ELF-1 (cell line): ENCODE measurements around the gene OSBPL10.
A peak's percentile ranks its signal among the peaks of the same experiment; 100 is the strongest.
"Not testable (repeated sequence)": the region's sequence is repeated elsewhere in the genome, so short reads cannot be mapped to it uniquely, and the experiment has no call there.

Experiments
- DNase-seq: peaks from one replicate; pipeline ENCODE4 v3.0.0-alpha.2; 2016; ENCODE audit warnings: low read depth, low spot score

OSBPL10 gene

DNA sequence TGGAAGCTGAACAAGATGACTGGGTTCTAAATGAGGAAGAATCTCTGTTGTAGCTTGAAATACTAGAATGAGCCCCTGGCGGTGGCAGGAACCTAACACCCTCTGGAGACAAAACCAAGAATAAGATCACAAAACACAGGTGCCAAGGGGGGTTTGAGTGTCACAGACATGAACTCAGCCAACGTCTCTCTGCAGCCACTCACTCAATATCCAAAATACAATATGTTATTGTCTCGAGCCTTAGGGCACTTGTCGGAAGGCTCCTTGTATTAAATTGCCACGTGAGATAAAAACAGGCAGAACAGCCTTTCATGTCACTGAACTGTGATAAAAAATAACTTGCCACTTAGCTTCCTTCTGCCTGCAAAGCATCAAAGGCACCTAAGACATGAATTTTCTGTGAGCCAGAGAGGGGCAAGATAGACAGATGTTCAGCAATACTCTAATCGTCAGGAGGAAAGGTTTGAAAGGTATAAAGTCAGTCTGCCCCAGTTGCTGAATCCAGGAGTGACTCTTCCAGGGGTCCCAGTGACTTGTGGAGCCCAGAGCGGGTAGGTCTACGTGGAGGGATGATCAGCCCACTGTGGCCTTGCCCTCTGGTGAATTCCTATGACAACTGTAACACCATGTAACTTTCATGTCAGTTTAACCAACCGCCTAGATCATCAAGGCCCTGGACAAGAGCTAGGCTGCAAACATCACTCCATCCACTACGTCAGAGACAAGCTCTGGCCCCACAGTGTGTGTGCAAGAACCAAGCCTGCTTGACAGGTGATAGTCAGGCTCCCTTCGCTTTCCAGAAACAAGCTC, 165.2 kb downstream of the OSBPL10 start:
- DNase-seq = no peak

DNA sequence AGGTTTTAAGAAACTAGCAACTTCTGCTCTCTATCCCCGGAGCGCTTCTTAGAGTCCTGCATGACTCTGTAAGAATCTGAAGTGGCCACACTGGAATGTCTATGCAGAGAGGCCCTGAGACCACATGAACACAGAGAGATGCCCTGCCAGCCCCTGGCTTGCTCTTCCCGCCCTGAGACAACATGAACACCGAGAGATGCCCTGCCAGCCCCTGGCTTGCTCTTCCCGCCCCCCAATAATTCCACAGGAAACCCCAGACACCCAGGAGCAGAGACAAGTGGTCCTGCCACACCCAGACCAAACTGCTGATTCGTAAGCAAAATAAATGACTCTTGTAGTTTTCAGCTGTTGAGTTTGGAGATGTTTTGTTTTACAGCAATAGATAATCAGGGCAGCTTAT, 166.1 kb downstream of the OSBPL10 start:
- no peak for DNase-seq

DNA sequence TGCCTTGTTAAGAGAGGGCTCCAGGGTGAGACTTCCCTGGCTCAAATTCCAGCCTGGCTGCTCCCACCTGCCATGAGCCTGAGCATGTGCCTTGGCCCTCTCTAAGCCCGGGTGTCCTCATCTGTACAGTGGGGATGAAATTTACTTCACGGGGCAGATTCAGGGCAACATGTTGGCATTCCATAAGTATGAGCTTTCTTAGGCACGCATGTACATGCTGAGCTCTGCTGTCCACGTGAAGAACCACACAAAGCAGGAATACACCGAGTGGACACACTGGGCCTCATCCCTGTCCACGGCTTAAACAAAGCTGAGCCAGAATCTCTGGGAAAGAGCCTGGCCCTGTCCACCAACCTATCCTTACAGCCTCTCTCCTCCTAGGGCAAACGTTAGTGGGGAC, 167.4 kb downstream of the OSBPL10 start:
- no peak for DNase-seq

DNA sequence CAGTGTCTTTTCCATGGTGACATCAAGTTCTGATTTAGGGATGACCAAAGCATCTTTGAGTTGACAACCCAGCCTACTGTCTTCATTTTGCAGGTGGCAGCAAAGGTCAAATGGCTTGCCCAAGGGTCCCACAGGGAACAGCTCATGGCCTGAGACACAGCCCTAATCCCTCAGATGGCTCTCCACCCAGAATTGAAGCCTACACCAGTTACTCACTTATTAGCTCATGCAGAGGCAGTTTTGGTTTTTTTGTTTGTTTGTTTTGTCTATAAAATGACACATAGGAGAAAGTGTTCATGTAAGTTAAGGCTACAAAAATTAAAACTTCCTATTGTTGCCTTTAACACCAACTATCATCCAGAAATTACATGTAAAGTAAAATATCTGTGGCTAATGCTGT, 167.9 kb downstream of the OSBPL10 start:
- DNase-seq = no peak

DNA sequence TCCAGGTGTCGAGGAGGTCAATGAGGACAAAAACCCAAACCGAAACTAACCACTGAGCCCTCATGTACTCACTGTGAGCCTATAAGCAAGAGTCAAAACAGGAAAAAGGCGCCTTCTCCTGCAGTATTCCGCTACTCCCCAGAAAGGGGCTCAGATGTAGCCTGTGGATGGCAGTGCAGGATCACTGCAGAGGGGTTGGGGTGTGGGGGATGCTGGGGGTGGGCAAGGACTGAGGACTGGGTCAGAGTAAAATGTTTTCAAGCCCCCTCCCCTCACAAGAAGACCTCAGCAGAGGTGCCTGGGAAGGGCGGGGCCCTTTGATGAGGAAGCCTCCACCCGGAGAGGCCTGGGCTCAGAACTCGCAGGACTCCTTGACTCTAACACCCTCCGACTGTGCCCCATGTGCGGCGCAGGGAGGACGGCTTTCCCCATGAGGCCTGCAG, 170.1 kb downstream of the OSBPL10 start:
- peak; percentile 14 for DNase-seq

DNA sequence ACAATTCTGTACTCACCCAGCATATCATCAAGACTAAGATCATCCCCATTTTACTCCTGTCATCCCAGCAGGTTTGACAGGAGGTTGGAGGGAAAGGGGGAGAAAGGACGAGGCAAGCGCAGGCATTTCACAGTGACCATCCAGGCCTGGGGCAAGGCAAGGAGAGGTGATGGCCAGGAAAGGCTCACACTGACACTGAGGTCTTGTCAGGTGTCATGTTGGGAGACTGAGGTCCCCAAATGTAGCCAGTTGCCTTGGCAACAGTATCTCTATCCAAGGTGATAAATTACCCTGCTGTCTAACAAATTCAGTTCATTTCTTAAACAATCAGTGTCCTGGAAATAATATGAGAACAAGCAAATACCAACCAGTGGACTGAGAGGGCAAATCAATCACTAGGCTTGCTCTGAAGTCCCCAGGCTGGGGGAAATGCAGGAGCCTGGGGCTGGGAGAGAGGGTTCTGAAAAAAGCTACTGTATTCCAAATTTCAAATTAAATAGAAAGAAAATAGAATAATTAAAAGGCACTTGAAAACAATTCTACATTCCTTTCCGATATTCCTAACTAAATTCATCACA, 172.8 kb downstream of the OSBPL10 start:
- DNase-seq = no peak

DNA sequence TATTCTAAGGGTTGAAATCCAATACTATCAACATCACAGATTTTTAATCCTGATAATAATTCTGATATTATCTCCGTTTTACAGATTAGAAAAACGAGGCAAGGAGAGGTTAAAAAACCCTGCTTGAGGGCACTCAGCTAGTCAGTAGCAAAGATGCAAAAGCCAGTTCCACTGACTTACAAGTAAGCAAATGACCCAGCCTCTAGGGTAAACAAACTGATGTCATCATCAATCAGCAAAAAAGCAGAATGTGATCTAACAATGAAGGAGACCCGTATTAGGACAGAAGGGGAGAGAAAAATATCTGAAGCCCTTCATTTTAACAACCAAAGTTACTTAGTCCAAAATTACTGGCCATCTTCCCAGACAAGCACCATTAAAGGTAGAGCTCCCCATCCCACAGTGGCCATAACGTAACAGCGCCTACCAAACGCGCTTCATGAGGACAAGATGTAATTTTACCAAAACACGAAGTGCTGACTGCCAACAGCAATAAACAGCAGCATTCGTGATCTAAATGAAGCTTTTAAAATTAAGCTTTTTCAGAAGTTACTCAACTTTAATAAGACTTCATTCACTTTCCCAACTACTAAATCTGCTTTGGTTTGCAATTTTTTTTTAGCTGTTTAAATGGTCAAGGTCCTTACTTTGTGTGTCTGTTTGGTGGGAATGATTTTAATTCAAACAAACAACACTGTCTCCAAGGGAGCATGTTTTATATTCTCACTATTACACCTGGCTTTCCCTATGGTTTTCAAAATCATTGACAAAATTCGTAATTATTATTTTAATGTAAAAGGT, 176.6 kb downstream of the OSBPL10 start:
- DNase-seq = peak; percentile 23

DNA sequence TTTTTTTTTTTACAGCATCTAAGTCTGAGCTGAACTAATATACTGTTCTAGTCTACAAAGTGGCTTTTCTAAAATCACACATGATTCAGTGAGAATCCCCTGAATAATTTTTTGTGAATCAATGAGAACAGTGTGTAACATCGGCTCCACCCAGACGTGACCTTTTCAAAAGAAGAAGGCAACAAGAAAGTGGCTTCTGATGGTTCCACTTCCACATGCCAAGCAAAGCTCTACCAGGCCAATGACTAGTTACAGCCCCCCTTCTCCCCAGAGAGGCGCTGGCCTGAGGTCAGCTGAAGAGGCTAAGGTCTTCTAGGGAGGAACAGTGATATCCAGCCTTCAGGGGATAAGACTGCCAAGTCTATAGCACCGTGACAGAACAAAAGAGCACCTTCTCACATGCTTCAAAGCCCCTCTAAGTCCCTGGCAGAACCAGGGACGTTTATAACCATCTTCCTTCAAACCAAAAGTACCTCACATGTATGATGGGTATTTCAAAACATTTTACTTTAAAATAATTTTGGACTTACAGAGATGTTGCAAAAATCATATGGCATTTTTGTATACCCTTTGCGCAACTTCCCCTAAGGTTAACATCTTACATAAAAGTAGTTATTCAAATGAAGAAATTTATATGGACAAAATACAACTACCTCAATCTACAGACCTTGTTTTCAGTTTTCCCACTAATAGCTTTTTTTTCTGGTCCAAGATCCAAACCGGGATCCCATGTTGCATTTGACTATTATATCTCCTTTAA, 177.9 kb downstream of the OSBPL10 start:
- DNase-seq = no peak

DNA sequence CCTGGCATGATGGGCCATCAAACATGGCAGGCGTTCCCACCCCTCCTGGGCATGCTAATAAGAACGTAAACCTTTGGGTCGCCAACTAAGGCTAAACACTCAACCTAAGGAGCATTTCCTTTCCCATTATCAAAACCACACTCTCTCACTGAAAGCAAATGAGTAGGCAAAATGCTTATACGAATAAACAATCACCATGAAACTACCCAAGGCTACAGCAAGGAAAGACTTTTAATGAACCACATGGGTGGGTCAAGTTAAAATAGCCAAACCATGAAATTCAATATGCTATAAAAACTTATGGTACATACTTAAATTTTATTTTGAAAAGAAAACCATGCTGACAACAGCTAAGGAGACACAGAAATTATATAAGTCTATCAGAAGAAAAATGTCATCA, 180.6 kb downstream of the OSBPL10 start:
- no peak for DNase-seq

DNA sequence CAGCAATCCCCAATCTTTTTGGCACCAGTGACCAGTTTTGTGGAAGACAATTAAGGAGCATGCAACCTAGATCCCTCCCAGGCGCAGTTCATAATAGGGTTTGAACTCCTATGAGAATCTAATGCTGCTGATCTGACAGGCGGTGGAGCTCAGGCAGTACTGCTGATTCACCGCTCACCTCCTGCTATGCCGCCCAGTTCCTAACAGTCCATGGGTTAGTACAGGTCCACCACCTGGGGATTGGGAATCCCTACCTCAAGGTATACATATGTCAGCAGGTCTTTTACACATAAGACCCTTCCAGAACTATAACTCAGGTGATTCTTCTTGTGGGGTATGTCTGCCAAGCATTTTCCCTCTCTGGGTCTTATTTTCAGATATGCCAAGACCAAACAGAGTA, 182.2 kb downstream of the OSBPL10 start:
- DNase-seq = no peak

DNA sequence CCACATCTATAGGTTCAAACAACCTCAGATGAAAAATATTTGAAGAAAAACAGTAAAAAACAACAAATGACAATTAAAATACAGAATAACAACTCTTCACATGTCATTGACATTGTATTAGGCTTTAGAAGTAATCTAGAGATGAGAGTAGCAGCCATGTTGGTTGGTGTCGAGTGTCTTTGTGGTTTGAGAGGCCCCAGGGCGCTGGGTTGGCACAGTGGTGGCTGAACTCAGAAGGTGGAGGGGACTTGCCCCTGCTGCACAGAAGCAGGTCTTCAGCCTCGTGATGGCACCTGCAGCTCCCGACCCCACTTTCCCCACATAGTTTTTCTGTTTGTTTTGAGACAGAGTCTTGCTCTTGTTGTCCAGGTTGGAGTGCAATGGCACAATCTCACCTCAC, 187.2 kb downstream of the OSBPL10 start:
- DNase-seq = no peak

DNA sequence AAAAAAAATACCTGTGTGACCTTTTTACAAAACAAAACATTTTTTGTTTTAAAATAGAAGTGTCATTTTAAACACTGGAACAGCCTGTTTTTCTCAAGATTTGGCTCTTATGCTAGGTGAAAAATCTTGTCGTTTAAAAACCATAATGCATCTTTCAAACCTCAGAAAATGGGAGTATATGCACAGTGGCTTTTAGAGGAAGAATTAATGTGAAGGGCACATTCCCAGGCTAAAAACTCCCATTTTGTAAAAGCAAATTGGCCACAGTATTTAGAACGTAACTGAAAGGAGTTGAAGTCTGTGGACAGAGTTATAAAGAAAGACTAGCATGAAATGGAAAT, 190.0 kb downstream of the OSBPL10 start:
- no peak for DNase-seq

DNA sequence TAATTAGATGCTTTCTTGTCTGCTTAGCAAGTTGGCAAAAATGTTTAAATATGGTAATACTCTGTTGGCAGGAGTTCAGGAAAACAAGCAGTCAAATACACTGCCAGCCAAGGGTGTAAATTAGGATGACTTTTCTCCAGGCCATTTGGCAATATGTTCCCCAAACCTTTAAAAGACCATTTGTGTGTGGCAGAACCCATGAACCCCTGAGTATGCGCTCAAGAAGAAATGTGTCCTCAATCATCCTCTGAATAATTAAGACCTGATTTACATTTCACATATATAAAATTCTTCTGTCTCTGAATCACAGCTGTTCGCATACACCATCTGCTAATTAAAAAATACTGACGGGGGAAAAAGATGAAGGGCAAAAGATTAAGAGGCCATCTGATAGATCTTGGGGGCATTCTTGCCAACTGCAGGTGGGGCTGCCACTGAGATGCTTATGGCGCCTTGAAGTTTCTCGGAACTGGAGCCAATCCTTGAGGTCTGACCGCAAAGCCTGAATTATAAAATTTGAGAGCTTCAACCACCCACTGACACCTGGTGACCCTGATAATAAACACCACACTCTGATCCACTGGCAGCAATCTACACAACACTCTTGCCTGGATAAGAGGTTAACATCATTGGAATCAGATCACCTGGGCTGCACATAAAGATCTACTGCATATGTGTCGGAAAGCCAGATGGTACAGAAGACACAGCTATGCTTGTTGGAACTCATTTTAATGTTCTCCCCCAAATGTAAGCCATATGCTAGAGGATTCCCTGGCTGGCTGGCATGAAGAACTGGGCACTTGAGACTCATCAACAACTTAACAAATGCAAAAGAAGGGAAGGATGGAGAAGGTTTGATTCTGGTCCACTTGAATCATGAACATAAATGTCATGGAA, 190.6 kb downstream of the OSBPL10 start:
- DNase-seq = no peak

DNA sequence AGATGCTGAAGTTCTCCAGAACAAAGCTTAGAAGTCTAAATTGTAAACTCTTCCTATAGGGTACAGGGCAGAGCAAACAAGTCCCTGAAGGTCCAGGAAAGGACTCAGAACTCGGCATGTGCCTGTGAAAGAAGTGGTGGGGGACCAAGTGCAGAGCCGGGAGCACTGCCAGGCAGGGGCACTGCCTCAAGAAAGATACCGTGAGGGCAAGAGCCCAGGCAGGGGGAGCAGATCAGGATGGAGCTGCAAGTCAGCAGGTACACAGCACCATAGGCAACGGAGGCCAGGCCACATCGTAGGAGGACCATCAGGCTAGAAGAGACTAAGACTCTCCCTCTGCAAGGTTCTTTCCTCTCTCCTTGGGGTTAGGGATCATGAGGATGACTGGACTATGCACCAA, 191.6 kb downstream of the OSBPL10 start:
- DNase-seq = no peak

DNA sequence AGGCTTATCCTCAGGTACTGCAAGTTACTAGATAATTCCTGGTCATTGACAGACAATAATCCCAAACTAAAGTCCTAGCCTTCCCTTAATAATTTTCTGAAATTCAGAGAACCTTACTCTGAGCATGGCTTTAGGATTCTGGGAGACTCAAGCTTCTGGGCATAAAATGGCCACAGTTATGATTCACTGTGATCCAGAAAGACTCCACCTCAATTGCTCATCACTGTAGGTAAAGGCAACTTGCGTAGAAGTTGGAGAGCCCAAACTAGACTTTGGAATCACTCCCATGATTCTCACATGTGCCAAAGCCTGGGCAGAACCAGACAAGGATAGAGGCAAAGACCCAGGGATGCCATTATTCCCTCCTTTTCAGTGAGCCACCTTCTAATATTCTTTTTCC, 195.3 kb downstream of the OSBPL10 start:
- no peak for DNase-seq

DNA sequence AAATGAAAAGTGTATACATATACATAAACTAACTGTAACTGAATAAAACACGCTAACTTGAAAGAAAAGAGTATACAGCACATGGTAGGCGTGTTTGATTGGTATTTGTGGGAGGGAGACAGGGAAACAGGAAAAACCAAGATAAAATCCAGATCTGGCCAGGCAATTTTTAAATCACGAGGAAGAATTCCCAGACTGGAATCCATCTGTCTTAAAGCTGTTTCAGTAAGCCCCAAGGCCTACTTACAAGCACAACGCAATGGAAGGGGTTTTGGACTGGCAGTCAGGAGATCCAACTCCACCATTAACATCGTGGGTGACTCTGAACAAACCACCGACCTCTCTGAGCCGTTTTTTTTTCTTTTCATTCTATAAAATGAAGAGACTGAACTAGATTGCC, 195.8 kb downstream of the OSBPL10 start:
- no peak for DNase-seq

DNA sequence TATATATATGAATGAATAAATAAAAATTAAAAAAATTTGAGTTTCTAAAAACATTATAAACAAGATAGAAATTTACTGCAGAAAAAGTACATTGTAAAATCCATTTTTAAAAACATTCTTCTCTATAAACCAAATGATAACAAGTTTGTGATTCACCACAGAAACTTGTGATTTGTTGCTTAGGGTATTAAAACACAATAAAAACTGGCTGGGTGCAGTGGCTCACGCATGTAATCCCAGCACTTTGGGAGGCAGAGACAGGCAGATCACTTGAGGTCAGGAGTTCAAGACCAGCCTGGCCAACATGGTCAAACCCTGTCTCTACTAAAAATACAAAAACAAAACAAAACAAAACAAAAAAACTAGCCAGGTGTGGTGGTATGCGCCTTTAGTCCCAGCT, 197.2 kb downstream of the OSBPL10 start:
- not testable (repeated sequence) for DNase-seq

DNA sequence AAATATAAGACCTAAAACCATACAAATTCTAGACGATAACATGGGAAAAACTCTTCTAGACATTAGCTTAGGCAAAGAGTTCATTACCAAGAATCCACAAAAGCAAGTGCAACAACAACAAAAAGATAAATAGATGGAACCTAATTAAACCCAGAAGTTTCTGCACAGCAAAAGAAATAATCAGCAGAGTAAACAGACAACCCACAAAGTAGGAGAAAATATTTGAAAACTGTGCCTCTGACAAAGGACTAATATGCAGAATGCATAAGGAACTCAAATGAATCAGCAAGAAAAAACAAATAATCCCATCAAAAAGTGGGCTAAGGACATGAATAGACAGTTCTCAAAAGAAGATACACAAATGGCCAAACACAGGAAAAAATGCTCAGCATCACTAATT, 198.8 kb downstream of the OSBPL10 start:
- DNase-seq = not testable (repeated sequence)

DNA sequence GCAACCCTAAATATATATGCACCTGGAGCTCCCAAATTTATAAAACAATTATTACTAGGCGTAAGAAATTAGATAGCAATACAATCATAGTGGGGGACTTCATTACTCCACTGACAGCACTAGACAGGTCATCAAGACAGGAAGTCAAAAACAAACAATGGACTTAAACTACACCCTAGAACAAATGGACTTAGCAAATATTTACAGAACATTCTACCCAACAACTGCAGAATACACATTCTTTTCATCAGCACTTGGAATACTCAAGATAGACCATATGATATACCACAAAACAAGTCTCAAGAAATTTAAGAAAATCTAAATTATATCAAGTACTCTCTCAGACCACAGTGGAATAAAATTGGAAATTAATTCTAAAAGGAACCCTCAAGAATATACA, 201.5 kb downstream of the OSBPL10 start:
- DNase-seq = no peak

DNA sequence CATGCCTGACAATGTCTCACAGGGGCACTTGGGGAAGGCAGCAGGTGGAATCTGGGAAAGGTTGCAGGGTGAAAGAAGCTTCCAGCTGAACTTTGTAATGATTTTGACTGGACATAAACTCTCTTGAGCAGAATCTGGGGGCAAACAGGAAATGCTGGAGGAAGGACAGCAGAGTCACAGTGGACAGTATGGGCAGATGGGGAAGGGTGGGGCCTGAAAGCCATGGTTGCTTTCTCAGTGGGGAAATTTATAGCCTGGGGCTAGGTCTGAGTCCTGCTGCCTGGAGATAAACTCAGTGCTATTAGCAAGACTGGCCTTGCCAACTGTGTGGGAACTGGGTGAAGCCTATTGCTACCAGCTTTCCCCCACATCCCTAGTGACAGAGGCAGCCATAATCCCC, 203.2 kb downstream of the OSBPL10 start:
- no peak for DNase-seq

DNA sequence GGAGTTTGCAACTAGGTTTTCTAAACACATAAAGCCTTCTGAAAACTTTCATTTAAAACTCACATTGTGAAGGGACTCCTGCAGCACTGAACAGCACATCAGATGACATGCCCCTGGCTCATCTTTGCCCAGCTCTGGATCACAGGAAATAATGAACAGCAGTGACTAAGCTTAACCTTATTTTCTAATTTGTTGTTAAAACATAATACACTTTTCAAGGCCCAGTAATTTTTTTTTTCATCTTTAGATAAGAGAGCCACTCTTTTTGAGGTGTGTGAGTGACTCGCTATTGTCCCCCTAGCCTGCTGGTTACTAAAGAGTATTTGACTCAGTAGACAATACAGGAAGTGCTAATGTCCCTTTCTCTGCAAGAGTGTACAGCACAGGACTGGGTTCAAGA, 204.0 kb downstream of the OSBPL10 start:
- no peak for DNase-seq
